Measurements from ENCODE around the gene ACD.

Gene ACD

DNA sequence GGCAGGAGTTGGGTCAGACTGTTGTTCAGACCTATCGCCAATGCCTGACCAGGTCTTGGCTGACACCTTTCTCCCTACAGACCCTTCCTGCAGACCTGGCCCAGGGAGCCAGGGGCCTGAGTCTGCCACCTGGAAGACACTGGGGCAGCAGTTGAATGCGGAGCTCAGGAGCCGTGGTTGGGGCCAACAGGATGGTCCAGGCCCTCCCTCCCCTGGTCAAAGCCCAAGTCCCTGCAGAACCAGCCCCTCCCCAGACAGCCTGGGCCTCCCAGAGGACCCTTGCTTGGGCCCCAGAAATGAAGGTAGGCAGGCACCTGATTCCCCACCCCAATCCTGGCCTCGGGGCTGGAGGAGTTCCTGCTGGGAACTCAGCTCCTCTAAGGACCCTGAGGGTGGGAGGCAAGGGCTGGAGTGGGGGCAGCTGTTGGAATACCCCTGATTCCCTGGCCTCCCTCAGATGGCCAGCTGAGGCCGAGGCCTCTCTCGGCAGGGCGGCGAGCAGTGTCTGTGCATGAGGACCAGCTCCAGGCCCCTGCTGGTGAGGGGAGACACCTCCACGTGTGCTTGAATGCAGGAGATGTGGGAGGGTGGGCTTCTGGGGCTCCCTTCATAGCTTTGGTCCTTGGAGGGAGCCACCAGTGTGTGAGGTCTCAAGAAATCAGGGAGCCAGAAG lies 3.6 kb downstream of the ACD start:
- H3K4me3 ChIP-seq (replicated peaks; ENCODE audit: low read depth, low read length): no peak overlapping the region
- TF ChIP-seq, protein P1, sequence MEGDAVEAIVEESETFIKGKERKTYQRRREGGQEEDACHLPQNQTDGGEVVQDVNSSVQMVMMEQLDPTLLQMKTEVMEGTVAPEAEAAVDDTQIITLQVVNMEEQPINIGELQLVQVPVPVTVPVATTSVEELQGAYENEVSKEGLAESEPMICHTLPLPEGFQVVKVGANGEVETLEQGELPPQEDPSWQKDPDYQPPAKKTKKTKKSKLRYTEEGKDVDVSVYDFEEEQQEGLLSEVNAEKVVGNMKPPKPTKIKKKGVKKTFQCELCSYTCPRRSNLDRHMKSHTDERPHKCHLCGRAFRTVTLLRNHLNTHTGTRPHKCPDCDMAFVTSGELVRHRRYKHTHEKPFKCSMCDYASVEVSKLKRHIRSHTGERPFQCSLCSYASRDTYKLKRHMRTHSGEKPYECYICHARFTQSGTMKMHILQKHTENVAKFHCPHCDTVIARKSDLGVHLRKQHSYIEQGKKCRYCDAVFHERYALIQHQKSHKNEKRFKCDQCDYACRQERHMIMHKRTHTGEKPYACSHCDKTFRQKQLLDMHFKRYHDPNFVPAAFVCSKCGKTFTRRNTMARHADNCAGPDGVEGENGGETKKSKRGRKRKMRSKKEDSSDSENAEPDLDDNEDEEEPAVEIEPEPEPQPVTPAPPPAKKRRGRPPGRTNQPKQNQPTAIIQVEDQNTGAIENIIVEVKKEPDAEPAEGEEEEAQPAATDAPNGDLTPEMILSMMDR (IDR thresholded peaks at IDR 0.05; ENCODE audit: low read length, missing control alignments): no peak
- no peak for DNase-seq (ENCODE audit: low read depth)

DNA sequence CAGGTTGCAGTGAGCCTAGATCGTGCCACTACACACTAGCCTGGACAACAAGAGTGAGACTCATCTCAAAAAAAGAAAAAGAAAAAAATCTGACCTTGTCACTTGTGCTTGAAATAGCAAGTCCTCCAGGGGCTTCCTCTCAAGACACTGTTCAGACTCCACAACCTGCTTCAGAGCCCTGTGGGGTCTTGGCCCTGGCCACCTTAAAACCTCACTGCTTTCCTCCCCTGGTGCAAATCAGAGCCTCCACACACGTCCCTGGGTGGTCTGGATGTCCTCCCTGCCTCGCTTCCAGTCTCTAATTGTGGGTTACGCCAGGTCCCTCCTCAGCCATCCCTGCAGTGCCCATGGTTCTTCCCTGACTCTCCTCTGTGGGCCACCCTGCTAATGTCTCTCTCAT lies 4.7 kb downstream of the ACD start:
- TF ChIP-seq, protein P1 (IDR thresholded peaks at IDR 0.05; ENCODE audit: low read length, missing control alignments): no peak
- H3K4me3 ChIP-seq (replicated peaks; ENCODE audit: low read depth, low read length): no peak overlapping the region

DNA sequence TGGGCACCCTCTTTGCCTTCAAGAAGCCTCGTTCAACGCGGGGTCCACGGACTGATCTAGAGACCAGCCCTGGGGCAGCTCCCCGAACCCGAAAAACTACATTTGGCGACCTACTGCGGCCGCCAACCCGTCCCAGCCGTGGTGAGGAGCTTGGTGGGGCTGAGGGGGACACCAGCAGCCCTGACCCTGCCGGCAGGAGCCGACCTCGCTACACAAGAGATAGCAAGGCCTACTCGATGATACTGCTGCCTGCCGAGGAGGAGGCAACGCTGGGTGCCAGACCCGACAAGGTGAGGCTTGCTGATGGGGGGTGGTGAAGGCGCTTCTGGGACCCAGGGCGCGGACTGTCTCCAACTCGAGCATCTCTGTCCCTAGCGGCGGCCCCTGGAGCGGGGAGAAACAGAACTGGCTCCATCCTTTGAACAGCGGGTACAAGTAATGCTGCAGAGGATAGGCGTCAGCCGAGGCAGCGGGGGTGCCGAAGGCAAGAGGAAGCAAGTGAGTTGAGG lies 5.6 kb downstream of the ACD start:
- no peak overlapping the region for H3K4me3 ChIP-seq (replicated peaks; ENCODE audit: low read depth, low read length)
- TF ChIP-seq, protein P1 (IDR thresholded peaks at IDR 0.05; ENCODE audit: low read length, missing control alignments): no peak
- no peak for DNase-seq (ENCODE audit: low read depth)

More for the DNA sequence above, 4.7 kb downstream of the ACD start:
- no peak for DNase-seq (ENCODE audit: low read depth)

DNA sequence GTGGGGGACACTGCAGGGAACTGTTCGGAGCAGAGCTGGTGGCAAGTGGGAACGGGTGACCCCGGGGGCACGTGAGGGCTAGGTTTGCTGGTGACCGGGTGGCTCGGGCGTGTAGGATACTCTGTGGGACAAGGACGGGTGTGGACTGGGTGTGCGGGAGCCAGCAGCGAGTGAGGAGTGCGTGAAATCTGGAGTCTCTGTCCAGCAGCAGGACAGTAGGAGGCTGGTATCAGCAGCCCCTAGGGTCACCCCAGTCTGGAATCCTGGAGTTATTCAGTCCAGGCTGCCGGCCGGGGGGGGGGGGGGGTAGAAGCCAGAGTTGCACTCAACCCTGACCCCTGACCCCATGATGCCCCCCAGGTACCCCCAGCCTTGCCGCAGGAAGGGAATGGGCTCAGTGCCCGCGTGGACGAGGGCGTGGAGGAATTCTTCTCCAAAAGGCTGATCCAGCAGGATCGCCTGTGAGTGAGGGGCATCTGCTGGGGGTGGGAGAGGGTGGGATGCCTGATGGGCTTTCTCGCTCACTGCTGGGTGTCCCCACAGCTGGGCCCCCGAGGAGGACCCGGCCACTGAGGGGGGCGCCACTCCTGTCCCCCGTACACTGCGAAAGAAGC lies 6.2 kb downstream of the ACD start:
- H3K4me3 ChIP-seq (replicated peaks; ENCODE audit: low read depth, low read length): peak overlapping the region; percentile 14
- TF ChIP-seq, protein P1 (IDR thresholded peaks at IDR 0.05; ENCODE audit: low read length, missing control alignments): no peak
- no peak for DNase-seq (ENCODE audit: low read depth)

DNA sequence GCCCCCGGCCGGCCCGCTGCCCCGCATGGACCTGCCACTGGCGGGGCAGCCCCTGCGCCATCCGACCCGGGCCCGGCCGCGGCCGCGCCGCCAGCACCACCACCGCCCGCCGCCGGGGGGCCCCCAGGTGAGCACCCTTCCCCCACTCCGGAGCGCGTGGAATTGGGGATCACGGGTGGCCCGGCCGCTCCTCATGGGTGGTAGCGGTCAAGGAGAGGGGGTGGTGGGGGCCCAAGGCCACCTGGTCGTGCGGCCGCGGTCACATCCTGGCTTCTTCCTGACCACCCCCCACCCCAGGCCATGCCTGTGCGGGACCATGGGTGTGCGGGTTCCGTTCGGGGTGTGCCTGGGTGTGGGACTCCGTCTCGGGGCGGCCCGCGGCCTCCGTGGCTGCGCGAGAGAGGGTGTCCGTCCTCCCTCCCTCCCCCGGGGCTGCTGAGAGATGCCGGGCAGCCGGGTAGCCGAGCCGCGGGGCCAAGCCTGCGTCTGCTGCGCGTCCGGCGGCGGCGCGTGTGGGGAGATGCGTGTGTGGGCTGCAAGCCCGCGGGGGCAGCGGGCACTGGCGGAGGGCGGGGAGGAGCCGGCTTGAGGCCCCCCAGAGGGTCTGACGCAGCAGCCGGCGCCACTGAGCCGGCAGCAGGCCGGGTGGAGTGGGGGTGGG lies 6.8 kb downstream of the ACD start:
- TF ChIP-seq, protein P1 (IDR thresholded peaks at IDR 0.05; ENCODE audit: low read length, missing control alignments): no peak
- peak overlapping the region; percentile 45 for H3K4me3 ChIP-seq (replicated peaks; ENCODE audit: low read depth, low read length)
- DNase-seq (ENCODE audit: low read depth): no peak

DNA sequence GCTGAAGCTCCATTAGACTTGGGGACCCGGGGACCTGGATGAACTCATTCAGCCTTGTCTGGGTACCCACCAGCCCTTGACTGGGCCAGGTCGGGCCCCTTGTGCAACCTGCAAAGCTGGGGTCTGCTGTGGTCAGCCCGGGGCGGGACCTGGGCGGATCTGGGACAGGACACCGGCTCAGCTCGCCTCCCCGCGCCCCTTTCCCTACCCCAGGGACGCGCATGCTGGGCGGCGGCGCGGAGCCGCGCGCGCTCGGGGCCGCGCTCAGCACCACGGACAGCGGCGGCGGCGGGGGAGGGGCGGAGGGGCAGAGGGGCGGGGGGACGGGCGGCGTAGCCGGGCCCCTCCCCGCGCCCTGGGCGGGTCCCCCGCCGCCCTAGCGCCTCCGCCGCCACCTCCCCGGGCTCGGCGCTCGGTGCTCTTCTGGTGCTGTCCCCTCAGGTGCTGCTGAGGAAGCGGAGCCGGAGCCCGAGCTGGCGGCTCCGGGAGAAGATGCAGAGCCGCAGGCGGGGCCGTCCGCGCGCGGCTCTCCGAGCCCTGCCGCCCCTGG lies 7.4 kb downstream of the ACD start:
- DNase-seq (ENCODE audit: low read depth): no peak
- TF ChIP-seq, protein P1 (IDR thresholded peaks at IDR 0.05; ENCODE audit: low read length, missing control alignments): no peak
- H3K4me3 ChIP-seq (replicated peaks; ENCODE audit: low read depth, low read length): peak overlapping the region; percentile 37
